HepG2 (cell line): Measurements from ENCODE around the gene C5AR1. TPM values are rescaled to one million over a fixed set of nuclear protein-coding genes. Genes with fewer than 3 reads are reported as not detected.

Experiments
- BRD4 ChIP-seq: sonication (generic); formaldehyde crosslinking; IDR thresholded peaks from 2 replicates; pipeline ENCODE4 v1.4.0; 2020; ENCODE audit warnings: missing genetic modification reagents
- CEBPG ChIP-seq: IDR thresholded peaks from 2 replicates; pipeline ENCODE4 v1.6.1; 2016
- CERS6 ChIP-seq: sonication (generic); formaldehyde crosslinking; IDR thresholded peaks from 2 replicates; pipeline ENCODE4 v1.5.0; 2020; ENCODE audit warnings: missing genetic modification reagents
- ESRRA ChIP-seq: sonication (generic); formaldehyde crosslinking; IDR thresholded peaks from 2 replicates; pipeline ENCODE4 v1.5.1; 2020; ENCODE audit warnings: mild to moderate bottlenecking, low read depth, missing genetic modification reagents
- HDAC6 ChIP-seq: fragments of 200-600 bp; sonication (generic); IDR thresholded peaks from 2 replicates; pipeline ENCODE4 v1.7.0; 2017; ENCODE audit warnings: mild to moderate bottlenecking, antibody characterized with exemption, low read length, low read depth
- KDM3A ChIP-seq: IDR thresholded peaks from 2 replicates; pipeline ENCODE4 v1.6.1; 2018; ENCODE audit warnings: low read depth, missing compliant biosample characterization
- MEIS2 ChIP-seq: sonication (generic); formaldehyde crosslinking; IDR thresholded peaks from 2 replicates; pipeline ENCODE4 v1.9.0; 2021; ENCODE audit warnings: mild to moderate bottlenecking, missing genetic modification reagents
- MXD4 ChIP-seq: IDR thresholded peaks from 2 replicates; pipeline ENCODE4 v1.6.1; 2016; ENCODE audit warnings: mild to moderate bottlenecking, missing biosample characterization, missing genetic modification reagents
- PBX3 ChIP-seq: sonication (generic); formaldehyde crosslinking; IDR thresholded peaks from 2 replicates; pipeline ENCODE4 v1.8.1; 2023; ENCODE audit warnings: missing genetic modification reagents, inconsistent platforms, borderline replicate concordance
- RBAK ChIP-seq: sonication (generic); formaldehyde crosslinking; IDR thresholded peaks from 2 replicates; pipeline ENCODE4 v1.5.1; 2020; ENCODE audit warnings: mild to moderate bottlenecking, missing genetic modification reagents
- RNF219 ChIP-seq: sonication (generic); formaldehyde crosslinking; IDR thresholded peaks from 2 replicates; pipeline ENCODE4 v1.5.0; 2020; ENCODE audit warnings: mild to moderate bottlenecking, missing genetic modification reagents
- SCMH1 ChIP-seq: sonication (generic); formaldehyde crosslinking; IDR thresholded peaks from 2 replicates; pipeline ENCODE4 v1.9.0; 2021; ENCODE audit warnings: missing genetic modification reagents, mild to moderate bottlenecking, borderline replicate concordance
- THAP11 ChIP-seq: IDR thresholded peaks from 2 replicates; pipeline ENCODE4 v1.6.1; 2016; ENCODE audit warnings: missing biosample characterization, missing genetic modification reagents
- ZNF207 ChIP-seq: fragments of 450-650 bp; IDR thresholded peaks from 2 replicates; pipeline ENCODE4 v1.6.1; 2016; ENCODE audit warnings: antibody characterized with exemption, borderline replicate concordance
- ZNF225 ChIP-seq: sonication (generic); formaldehyde crosslinking; IDR thresholded peaks from 2 replicates; pipeline ENCODE4 v1.4.0; 2020; ENCODE audit warnings: mild to moderate bottlenecking, missing genetic modification reagents
- ZNF326 ChIP-seq: sonication (generic); formaldehyde crosslinking; IDR thresholded peaks from 2 replicates; pipeline ENCODE4 v1.4.0; 2020; ENCODE audit warnings: missing genetic modification reagents, borderline replicate concordance
- ZNF335 ChIP-seq: sonication (generic); formaldehyde crosslinking; IDR thresholded peaks from 2 replicates; pipeline ENCODE4 v1.4.0; 2020; ENCODE audit warnings: missing genetic modification reagents
- ZNF407 ChIP-seq: sonication (generic); formaldehyde crosslinking; IDR thresholded peaks from one replicate; pipeline ENCODE4 v1.5.1; 2020; ENCODE audit warnings: mild to moderate bottlenecking, missing genetic modification reagents; ENCODE audit errors: not compliant biosample characterization
- ZNF530 ChIP-seq: sonication (generic); formaldehyde crosslinking; IDR thresholded peaks from 2 replicates; pipeline ENCODE4 v1.5.0; 2020; ENCODE audit warnings: low read depth, mild to moderate bottlenecking, missing genetic modification reagents
- ZNF703 ChIP-seq: sonication (generic); formaldehyde crosslinking; IDR thresholded peaks from 2 replicates; pipeline ENCODE4 v1.5.1; 2020; ENCODE audit warnings: missing genetic modification reagents, mild to moderate bottlenecking, moderate library complexity, borderline replicate concordance
- polyA plus RNA-seq, 8 experiments: library from polyadenylated mRNA; depleted of rRNA in 3 of 8; stranded (reverse) in 7 of 8; unstranded in 1 of 8; fragments of >200 nt; fragmentation: Illumina TruSeq in 4 of 8; extraction: Trizol in 4 of 8; gene quantifications; 2 replicates each; pipeline versions ENCODE4 v1.2.1 to v1.2.3, GENCODE V29; 2011 to 2016; ENCODE audit warnings: low read depth in 4 of 8, missing spikeins in 1 of 8, mixed read lengths in 1 of 8; ENCODE audit not compliant: insufficient read depth in 1 of 8
- total RNA-seq, 5 experiments: library from RNA; depleted of rRNA; stranded (reverse); fragments of >200 nt; fragmentation: Illumina TruSeq; extraction: Trizol; gene quantifications; 2 replicates each; pipeline ENCODE4 v1.2.3, GENCODE V29; 2016; ENCODE audit warnings: low read depth in 1 of 5

The C5AR1 gene
- total and polyA plus RNA-seq, 2 of the 13 experiments (the other 11 are each of a cell fraction or from before 2014, with no cell fraction given): 0.07 to 1.6 TPM

GRCh38 chr19:47310819-47311218 is 1.2 kb downstream of the C5AR1 start (continued):
- TF ChIP-seq PBX3 (CRISPR knock-in tag) (no peak), ZNF326 (no peak), ZNF335 (CRISPR knock-in tag) (no peak), BRD4 (no peak), MEIS2 (CRISPR knock-in tag) (no peak), ZNF703 (CRISPR knock-in tag) (no peak), HDAC6 (no peak), CEBPG (peak; percentile 90), THAP11 (peak; percentile 81), SCMH1 (CRISPR knock-in tag) (no peak), CERS6 (CRISPR knock-in tag) (no peak), RNF219 (CRISPR knock-in tag) (0 out of 2 replicates have a peak, but pooled peaks have one; percentile 39), RBAK (no peak), ZNF530 (CRISPR knock-in tag) (no peak), ESRRA (CRISPR knock-in tag) (no peak), MXD4 (CRISPR knock-in tag) (no peak), ZNF407 (CRISPR knock-in tag) (no peak), ZNF207 (no peak), ZNF225 (CRISPR knock-in tag) (no peak), KDM3A (no peak)
